Measurements from ENCODE around the gene LTC4S. TPM values are rescaled to one million over a fixed set of nuclear protein-coding genes. Genes with fewer than 3 reads are reported as not detected.
"Not testable (repeated sequence)": the region's sequence is repeated elsewhere in the genome, so short reads cannot be mapped to it uniquely, and the experiment has no call there.

Gene LTC4S, protein sequence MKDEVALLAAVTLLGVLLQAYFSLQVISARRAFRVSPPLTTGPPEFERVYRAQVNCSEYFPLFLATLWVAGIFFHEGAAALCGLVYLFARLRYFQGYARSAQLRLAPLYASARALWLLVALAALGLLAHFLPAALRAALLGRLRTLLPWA
- total RNA-seq = 1.7 and 2.4 TPM in 2 replicates

- intact Hi-C loops (cut with micrococcal nuclease) = no loop called here
Measured at GRCh38 chr5:179793468-179794139, at the start of gene LTC4S. Gene LTC4S, plus strand, starts transcription at chr5:179793986. Its CDS starts 95 bp downstream, at chr5:179794081.

- intact Hi-C loops (cut with micrococcal nuclease) = not testable (repeated sequence)
Measured at GRCh38 chr5:179744106-179744505, 49.7 kb upstream of the LTC4S start.

GRCh38 chr5:179746872-179747271 lies 46.9 kb upstream of the LTC4S start:
- intact Hi-C loops (cut with micrococcal nuclease) = no loop called here

DNA sequence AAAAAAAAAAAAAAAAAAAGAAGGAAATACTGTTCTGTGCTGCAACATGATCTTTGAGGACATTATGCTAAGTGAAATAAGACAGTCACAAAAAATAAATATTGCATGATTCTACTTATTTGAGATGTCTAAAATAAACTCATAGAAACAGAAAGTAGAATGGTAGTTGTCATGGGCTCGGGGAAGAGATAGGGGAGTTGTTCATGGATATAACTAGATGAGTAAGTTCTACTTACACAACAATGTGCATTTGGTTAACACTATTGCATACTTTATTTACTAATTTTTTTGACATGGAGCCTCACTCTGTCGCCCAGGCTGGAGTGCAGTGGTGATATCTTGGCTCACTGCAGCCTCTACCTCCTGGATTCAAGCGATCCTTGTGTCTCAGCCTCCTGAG lies 46.0 kb upstream of the LTC4S start:
- intact Hi-C loops (cut with micrococcal nuclease) = no loop called here

GRCh38 chr5:179749857-179750508 lies 43.8 kb upstream of the LTC4S start:
- intact Hi-C loops (cut with micrococcal nuclease) = no loop called here

DNA sequence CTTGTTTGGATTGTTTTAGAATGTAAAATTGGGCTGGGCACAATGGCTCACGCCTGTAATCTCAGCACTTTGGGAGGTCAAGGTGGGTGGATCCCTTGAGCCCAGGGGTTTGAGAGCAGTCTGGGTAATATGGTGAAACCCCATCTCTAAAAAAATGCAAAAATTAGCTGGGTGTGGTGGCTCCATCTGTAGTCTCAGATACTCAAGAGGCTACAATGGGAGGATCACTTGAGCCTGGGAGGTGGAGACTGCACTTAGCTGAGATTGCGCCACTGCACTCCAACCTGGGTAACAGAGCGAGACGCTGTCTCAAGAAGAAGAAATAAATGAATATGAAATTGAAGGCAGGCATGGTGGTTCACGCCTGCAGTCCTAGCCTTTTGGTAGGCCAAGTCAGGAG lies 39.8 kb upstream of the LTC4S start:
- intact Hi-C loops (cut with micrococcal nuclease) = no loop called here

DNA sequence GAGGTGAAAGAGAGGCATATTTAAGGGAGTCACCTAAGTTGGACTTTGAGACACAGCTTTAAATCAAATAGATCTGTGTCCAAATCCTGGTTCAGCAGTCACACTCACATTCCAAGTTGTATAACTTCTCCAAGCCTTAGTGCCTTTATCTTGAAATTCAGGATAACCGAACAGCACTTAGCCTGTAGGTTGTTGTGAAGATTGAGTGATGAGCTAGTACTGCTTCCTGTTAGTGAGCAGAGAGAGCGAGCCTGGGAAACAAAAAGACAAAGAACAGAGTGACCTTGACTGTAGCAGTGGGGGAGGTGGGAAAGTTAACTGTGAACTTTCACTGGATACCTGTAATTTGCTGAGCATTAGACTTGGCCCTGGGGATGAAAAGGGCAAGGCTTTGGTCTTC lies 38.8 kb upstream of the LTC4S start:
- intact Hi-C loops (cut with micrococcal nuclease) = no loop called here

DNA sequence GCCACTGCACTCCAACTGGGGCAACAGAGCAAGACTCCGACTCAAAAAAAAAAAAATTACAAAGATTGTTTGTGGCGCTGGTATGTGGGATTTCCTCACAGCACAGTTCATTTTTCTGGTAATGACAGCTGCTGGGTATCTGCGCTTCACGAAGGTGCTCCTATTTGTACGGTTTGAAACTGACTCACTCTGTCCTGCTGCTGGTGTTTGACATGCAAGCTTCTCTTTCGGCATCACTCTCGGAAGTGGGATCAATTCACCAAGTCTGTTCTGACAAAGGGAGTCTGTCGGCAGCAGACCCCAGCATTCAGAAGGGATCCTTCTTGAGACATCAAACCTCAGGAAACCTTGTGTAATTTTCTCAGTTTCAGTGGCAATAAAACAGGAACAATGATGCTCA lies 34.8 kb upstream of the LTC4S start:
- intact Hi-C loops (cut with micrococcal nuclease) = no loop called here

DNA sequence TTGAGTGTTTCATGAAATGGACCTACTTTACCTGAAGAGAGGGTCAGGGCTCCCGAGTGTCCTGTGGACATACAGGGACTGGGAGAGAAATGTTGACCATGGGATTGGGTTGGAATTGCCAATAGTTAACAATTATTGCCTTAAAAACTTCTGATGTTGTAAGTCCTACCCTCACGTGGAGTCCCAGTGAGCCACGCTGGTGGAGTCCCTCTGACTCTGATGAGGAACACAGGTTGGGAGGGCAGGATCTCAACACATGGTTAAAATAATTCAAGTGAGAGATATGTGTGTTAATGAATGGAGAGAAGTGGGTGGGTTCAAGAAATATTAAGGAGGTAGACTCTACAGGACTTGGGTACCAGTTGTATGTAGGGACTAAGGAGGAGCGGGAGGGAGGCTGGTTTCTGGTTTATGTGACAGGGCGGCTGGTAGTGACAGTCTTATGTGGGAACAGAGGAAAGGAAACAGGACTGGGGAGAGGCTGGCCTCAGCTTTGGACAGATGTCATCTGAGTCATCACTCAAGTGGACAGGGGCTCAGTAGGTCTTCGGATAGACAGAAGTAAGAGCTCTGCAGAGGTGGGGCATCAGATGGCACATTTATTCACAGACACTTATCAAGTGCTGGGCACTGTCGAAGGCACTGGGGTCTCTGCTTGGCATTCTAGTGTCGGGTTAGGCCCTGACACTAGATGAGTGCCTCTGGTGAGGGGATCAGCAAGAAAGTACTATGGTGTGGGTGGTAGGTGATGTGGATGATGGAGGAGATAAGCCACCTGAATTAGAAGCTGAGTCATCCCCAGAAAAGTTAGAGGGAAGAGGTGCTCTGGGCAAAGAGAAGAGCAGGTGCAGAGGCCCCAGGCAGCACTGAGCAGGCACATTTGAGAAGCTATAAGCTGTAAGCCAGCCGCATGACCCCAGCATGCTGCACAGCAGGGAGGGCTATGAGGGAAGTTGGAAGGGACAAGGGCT lies 33.9 kb upstream of the LTC4S start:
- intact Hi-C loops (cut with micrococcal nuclease) = no loop called here

GRCh38 chr5:179762079-179762780 lies 31.6 kb upstream of the LTC4S start:
- intact Hi-C loops (cut with micrococcal nuclease) = loop anchor here (1.0 kb wide), 2 partner anchors 30 to 96 kb away; partner anchors contain the start of genes MAML1 and MRNIP

GRCh38 chr5:179762781-179763176 lies 31.0 kb upstream of the LTC4S start:
- intact Hi-C loops (cut with micrococcal nuclease) = loop anchor here (1.0 kb wide), 7 partner anchors 30 to 328 kb away; partner anchors contain the start of genes CANX, MAML1, MRNIP and TBC1D9B

DNA sequence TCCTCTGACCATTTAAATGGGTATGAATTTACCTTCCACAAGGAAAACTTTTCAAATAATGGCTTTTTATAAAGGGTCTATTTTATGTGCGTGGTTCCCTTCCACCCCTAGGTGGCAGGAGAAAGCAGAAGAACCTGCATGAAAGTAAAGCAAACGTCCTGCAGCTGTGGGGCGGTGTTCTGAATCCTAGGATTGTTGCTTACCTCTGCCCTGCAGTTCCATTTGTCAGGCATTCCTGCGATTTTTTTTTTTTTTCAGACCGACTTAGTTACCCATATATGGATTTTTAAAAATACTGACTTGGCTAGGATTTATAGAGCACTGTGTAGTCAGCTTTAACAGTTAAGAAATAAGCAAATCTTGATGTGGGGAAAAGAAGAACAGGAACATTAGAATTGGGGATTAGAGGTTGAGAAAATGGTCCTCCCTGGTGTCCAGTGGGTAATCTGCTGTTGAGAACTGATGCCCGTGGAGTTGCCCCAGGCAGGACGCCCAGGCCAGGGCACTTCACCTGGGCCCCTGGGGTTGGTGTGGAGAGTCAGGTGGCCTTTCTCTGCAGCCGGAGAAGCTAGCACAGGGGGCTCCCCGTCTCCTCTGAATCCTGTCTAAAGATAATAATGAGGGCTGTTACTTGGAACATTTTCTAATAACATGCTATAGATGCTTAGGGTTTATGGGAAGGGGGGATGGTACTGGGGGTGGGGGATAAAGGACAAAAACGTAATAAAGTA lies 30.4 kb upstream of the LTC4S start:
- intact Hi-C loops (cut with micrococcal nuclease) = loop anchor here (1.0 kb wide), 5 partner anchors 33 to 327 kb away; partner anchors contain the start of genes CANX and TBC1D9B

- intact Hi-C loops (cut with micrococcal nuclease) = no loop called here
Measured at GRCh38 chr5:179764056-179764455, 29.7 kb upstream of the LTC4S start.

GRCh38 chr5:179765400-179765799 lies 28.4 kb upstream of the LTC4S start:
- intact Hi-C loops (cut with micrococcal nuclease) = no loop called here

- intact Hi-C loops (cut with micrococcal nuclease) = no loop called here
Measured at GRCh38 chr5:179766021-179766725, 27.6 kb upstream of the LTC4S start.

DNA sequence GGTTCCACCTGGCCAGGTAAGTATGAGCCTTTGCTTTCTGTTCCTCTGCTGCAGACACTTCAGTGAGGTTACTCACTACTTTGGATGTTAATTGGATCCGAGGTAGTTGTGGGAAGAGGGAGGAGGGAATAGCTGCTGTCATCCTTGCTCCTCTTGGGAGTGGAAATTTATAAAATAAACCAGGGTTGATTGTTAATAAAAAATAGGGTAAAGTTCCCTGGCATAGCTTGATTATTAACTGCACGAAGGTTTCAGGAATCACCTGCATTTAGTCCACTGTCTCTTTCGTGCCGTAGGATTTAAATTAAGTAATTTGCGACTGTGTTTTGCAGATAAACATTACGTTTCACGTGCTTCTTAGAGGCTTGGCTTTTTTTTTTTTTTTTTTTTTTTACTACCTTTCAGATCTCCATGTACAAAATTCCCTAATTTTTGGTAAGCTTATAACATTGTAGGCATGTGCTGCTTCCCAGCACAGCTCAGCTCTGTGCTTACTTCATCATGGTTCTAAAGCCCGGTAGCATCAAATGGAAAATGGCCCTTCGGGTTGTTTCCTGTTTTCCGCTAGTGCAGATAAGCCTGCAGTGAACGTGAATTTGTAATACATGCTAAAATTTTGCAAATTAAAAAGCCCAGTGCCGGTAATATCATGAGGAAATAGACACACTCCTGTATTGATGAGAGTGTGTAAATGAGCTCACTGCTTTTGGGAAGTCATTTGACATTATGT lies 26.9 kb upstream of the LTC4S start:
- intact Hi-C loops (cut with micrococcal nuclease) = no loop called here

DNA sequence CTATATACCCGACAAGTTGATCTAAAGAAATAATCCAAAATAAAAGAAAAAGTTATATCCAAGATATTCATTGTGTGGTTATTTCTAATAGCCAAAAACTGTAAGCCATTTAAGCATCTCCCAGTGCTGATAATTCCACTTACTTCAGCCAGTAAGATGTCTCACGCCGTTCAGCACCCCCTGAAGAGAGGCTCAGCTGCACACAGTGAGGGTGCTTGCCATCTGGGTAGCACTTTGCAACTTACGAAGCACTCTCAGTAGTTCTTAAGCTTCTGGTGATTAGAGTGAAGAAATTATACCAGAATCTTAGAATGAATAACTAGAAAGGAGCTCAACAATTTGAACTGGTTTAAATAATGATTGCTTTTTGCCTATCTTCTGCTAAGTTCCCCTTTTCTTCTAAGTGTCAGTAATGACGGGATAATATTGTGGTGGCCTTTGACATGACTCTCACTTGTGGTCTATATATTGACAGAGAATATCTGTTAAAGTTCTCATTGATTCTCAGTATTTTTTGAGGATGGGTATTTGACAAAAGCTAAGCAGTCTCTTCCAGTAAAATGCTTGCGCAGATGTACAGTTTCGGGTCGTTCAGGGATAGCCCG lies 26.2 kb upstream of the LTC4S start:
- intact Hi-C loops (cut with micrococcal nuclease) = no loop called here

All from T-helper 1 cell treated with Interleukin-12 subunit alpha and Interleukin-12 subunit beta and Interleukin-4 antibody, amounts not matched to agents 30 ng/mL and 1 ng/mL, for 36 hours (primary cell).